Colonic mucosa (tissue), 4 donors: ENCODE results near the gene ACACB. TPM values are rescaled to one million over a fixed set of nuclear protein-coding genes. Genes with fewer than 3 reads are reported as not detected.

Experiments
- DNase-seq: peaks from one replicate; pipeline ENCODE4 v3.0.0-alpha.2; 2020
- H3K27ac ChIP-seq: fragments of 200-600 bp; one replicate; pipeline ENCODE4 v1.8.0; 2021
- H3K27me3 ChIP-seq: fragments of 200-600 bp; one replicate; pipeline ENCODE4 v1.8.0; 2021
- H3K36me3 ChIP-seq: fragments of 200-600 bp; one replicate; pipeline ENCODE4 v1.8.0; 2021
- H3K4me1 ChIP-seq: fragments of 200-600 bp; one replicate; pipeline ENCODE4 v1.8.0; 2021; ENCODE audit warnings: mild to moderate bottlenecking
- H3K4me3 ChIP-seq: fragments of 200-600 bp; one replicate; pipeline ENCODE4 v1.8.0; 2021
- H3K9ac ChIP-seq, 2 donors: one replicate each; pipeline ENCODE4 v1.7.0; 2013; ENCODE audit warnings: control low read depth in 2 of 2, low read depth in 2 of 2, low read length in 2 of 2
- H3K9me3 ChIP-seq: fragments of 200-600 bp; one replicate; pipeline ENCODE4 v1.8.0; 2021
- CTCF ChIP-seq: fragments of 200-600 bp; IDR thresholded peaks from one replicate; pipeline ENCODE4 v1.8.0; 2022; ENCODE audit warnings: antibody characterized with exemption, mild to moderate bottlenecking
- intact Hi-C: fragments of 100-400 bp; cut with DNase I; formaldehyde crosslinking; loops from one replicate; pipeline ENCODE4 v1.14.1; 2022
- total RNA-seq, 2 donors: library from RNA; stranded (reverse); fragmentation: NEBNext Ultra II Directional in 1 of 2; extraction: Animal tissue kit (Norgen Biotek cat#: 25700) in 1 of 2; gene quantifications; one replicate each; pipeline ENCODE4 v1.2.1, GENCODE V29; 2021
- donor health status: healthy.
- donor health status: DM: no; HTN: no; CAD: no.
- donor health status: DM: no; HTN: no; CAD: no.

The ACACB gene
- total RNA-seq, 2 donors from 2014 or later = 21.3 to 32.8 TPM

GRCh38 chr12:109304485-109304884 is 188.1 kb downstream of the ACACB start:
- no peak for DNase-seq
- Histone ChIP-seq H3K4me1 (no peaks in the 10 kb centered on the region), H3K4me3 (no peak overlapping the region), H3K27me3 (peaks cover 34% of the 10 kb centered on the region), H3K9me3 (no peaks in the 10 kb centered on the region), H3K9ac (no peak overlapping the region), H3K27ac (no peak overlapping the region), H3K36me3 (no peaks in the 10 kb centered on the region)
- no peak for TF ChIP-seq CTCF
- intact Hi-C loops = no loop called here

DNA sequence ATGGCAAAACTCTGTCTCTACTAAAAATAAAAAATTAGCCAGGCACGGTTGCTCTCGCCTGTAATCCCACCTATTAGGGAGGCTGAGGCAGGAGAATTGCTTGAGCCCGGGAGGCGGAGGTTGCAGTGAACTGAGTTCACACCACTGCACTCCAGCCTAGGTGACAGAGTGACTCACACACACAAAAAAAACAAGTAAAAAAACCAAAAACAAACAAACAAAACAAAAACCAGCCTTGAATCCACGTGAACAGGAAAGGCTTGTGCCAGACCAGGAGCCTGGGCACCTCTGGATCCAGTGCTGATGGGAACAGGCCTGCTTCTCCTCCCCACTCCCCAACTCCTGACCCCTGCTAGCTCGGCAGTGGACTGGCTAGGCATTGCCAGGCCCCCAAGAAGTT is 189.2 kb downstream of the ACACB start:
- Histone ChIP-seq H3K27ac (no peak overlapping the region), H3K9me3 (no peaks in the 10 kb centered on the region), H3K36me3 (no peaks in the 10 kb centered on the region), H3K4me3 (no peak overlapping the region), H3K9ac (no peak overlapping the region), H3K4me1 (no peaks in the 10 kb centered on the region), H3K27me3 (peaks cover 39% of the 10 kb centered on the region)
- intact Hi-C loops = no loop called here
- no peak for TF ChIP-seq CTCF
- no peak for DNase-seq

DNA sequence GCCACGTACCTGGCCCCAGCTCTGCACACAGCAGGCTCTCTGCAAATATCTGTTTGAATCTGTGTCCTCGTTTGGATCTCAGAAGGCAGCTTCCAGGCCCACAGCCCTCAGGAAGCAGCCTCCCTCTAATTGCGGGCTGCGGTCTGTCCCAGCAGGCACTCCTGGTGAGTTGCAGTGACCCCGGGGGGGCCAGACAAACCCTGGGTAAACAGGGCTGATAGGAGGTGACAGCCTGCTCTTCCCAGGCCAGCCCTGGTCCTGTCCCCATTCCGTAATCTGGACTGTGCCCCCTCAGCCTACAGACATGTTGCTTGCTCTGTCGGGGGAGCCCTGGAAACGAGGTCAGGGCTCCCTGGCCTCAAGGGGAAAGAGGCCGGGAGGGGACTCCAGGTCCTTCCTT is 190.7 kb downstream of the ACACB start:
- H3K27me3 ChIP-seq = peaks cover 39% of the 10 kb centered on the region
- intact Hi-C loops = no loop called here
- no peak for TF ChIP-seq CTCF

DNA sequence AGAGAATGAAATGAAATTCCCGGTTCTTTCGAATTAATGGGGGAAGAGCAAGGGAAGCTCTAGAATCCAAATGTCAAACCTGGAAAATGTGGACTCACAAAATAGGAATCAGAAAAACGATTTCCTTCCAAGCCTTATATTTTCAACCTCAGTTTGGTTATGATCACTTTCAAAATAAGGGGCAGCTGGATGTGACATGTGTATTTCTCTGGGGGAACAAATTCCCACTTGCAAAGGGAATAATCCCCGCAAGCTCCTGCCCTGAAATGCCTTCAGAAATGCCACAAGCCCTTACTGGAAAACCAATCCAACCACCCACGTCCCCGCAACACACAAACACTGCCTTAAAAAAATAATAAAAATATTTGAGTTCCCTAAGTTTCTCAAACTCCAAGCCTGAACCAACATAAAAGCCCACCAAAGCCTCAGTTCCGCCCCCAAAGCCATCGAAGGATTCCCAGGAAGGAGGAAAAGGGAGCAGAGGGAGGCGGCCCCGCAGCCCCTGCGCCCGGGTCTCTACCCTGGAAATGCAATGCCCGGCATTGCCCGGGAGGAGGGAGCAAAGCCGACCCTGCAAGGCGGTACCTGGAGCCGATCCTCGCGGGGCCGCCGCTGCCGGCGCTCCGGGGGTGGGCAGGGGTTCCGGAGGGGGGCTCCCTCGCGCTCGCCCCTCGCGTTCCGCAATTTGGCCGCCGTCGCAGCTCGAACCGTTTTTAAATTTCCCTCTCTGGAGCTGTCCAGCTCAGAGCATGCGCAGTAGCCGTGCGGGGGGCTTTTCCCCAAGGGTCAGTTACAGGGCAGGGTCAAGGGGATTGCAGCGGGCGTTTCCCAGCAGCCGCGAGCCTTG is 192.4 kb downstream of the ACACB start, which contains the start of gene FOXN4:
TSS of gene FOXN4 (minus strand) at position 751 of the 847 bp plus-strand sequence. CDS start 963 bp downstream, outside the sequence.
- intact Hi-C loops = no loop called here
- Histone ChIP-seq H3K4me1 (no peaks in the 10 kb centered on the region), H3K36me3 (no peaks in the 10 kb centered on the region), H3K4me3 (peak within 1 kb of the TSS; percentile 30), H3K9ac (no peak within 1 kb of the TSS), H3K27me3 (peaks cover 39% of the 10 kb centered on the region), H3K27ac (no peak within 1 kb of the TSS), H3K9me3 (no peaks in the 10 kb centered on the region)
- no peak for TF ChIP-seq CTCF
- DNase-seq = no peak

More for the DNA sequence above, 190.7 kb downstream of the ACACB start:
- Histone ChIP-seq H3K4me3 (no peak overlapping the region), H3K4me1 (no peaks in the 10 kb centered on the region), H3K9me3 (no peaks in the 10 kb centered on the region), H3K27ac (no peak overlapping the region), H3K36me3 (no peaks in the 10 kb centered on the region), H3K9ac (no peak overlapping the region)
- DNase-seq = no peak

DNA sequence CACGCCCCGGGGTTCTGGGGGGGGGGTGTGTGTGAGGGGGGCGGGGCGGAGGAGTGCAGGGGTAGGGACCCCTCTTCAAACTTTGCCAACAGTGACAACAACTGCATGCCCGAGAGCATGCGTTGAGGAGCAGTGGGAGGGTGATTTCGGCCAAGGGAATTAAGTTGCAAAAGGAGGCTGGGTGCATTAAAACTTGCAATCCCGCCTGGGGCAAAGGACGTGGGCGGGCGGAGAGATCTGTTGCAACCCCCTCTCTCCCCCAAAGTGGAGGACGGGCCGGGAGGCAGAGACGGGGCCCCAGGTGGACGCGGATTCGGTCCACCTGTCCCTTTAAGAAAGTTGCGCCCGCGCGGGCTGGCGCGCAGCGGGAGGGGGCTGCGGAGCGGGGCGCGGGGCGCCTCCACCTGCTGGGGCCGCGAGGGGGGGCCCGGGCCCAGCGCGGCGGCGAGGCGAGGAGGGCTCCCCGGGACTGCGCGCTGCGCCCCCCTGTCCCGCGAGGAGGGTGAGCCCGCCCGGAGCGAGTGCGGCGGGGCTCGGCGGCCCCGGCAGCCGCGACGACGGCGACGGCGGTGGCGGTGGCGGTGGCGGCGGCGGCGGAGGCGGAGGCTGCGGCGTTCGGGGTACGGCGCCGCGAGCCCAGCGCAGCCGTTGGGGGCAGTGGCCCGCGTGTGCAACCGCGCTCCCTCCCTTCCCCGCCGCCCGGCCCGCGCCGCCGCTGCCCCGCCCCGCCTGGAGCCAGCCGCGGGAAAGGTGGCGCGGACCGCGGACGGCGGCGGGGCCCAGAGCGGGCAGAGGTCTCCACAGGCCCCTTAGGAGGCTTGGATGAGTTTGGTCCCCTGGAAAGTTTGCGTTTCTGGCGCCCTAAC is 193.2 kb downstream of the ACACB start:
- intact Hi-C loops = no loop called here
- Histone ChIP-seq H3K27ac (no peak overlapping the region), H3K4me1 (no peaks in the 10 kb centered on the region), H3K27me3 (peaks cover 39% of the 10 kb centered on the region), H3K4me3 (peak overlapping the region; percentile 30), H3K9me3 (no peaks in the 10 kb centered on the region), H3K9ac (no peak overlapping the region), H3K36me3 (no peaks in the 10 kb centered on the region)
- no peak for TF ChIP-seq CTCF
- DNase-seq = no peak
